ENCODE results near the gene SUN5.

DNA sequence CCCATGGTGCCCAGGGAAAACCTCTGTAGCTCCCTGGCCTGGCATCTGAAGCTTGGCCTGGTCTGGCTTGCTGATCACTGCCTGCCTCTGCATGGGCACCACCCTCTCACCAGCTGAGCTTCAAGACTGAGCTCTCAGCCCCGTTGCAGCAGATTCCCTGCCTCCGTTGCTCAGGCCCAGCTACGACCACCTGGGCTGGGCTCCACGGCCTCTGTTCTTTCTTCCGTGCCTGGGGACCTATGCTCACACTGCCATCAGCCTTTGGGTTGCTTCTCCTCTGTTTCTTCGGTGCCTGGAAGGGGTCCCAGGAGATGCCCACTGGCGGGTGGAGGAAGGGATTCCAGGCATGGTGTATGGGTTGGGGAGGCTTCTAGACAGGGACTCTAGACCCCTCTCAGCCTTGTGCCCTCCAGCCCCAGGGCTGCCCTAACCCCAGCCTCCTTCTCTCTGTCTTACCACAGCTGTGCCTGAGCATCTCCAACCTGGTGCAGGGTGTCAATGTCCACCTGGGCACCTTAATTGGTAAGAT is 12.4 kb upstream of the SUN5 start:
- no peak for TF ChIP-seq SIX5 (IDR thresholded peaks at IDR 0.05; ENCODE audit: low read depth, low read length)
- no peak for TF ChIP-seq JUND (IDR thresholded peaks at IDR 0.05; ENCODE audit: low read length)
- no peak for TF ChIP-seq GABPA (IDR thresholded peaks at IDR 0.05; ENCODE audit: borderline replicate concordance, insufficient read depth, low read length)
- TF ChIP-seq BCL11A (IDR thresholded peaks at IDR 0.05; ENCODE audit: low read depth in 2 of 2, low read length in 2 of 2) = no peak
- no peak for TF ChIP-seq CTCF (IDR thresholded peaks at IDR 0.05; ENCODE audit: control extremely low read depth in 1 of 3, insufficient read depth in 1 of 3, low read depth in 1 of 3, low read length in 3 of 3)
